NCI-H146 treated with DMSO at 0.1 percent for 48 hours (cell line): ENCODE measurements around the gene ACTL7B.
"Not testable (repeated sequence)": the region's sequence is repeated elsewhere in the genome, so short reads cannot be mapped to it uniquely, and the experiment has no call there.

Experiments
- DNase-seq: peaks from one replicate; lab custom pipeline; 2025; ENCODE audit not compliant: unreplicated experiment; lab: John Stamatoyannopoulos, UW

Gene ACTL7B

GRCh38 chr9:108855888-108856287, at the start of gene ACTL7B:
ACTL7B (minus strand) TSS chr9:108855986; CDS start chr9:108855930, 56 bp downstream.
- DNase-seq: no peak

- DNase-seq: no peak
These were observed 49.7 kb upstream of the ACTL7B start for GRCh38 chr9:108905494-108905893.

- DNase-seq: no peak
These were observed 48.4 kb upstream of the ACTL7B start for GRCh38 chr9:108904161-108904560.

GRCh38 chr9:108903420-108904103, 47.8 kb upstream of the ACTL7B start:
- no peak for DNase-seq

GRCh38 chr9:108900176-108900575, 44.4 kb upstream of the ACTL7B start:
- DNase-seq: no peak

GRCh38 chr9:108899023-108899695, 43.4 kb upstream of the ACTL7B start:
- not testable (repeated sequence) for DNase-seq

GRCh38 chr9:108897324-108898096, 41.7 kb upstream of the ACTL7B start:
- no peak for DNase-seq

GRCh38 chr9:108894225-108894997, 38.6 kb upstream of the ACTL7B start:
- DNase-seq: no peak

GRCh38 chr9:108889649-108890067, 33.9 kb upstream of the ACTL7B start:
- no peak for DNase-seq

GRCh38 chr9:108886594-108887271, 30.9 kb upstream of the ACTL7B start:
- not testable (repeated sequence) for DNase-seq

- peak; percentile 43 for DNase-seq
These were observed 30.0 kb upstream of the ACTL7B start for GRCh38 chr9:108885643-108886348.

- DNase-seq: no peak
These were observed 28.9 kb upstream of the ACTL7B start for GRCh38 chr9:108884701-108885100.

GRCh38 chr9:108883085-108883484, 27.3 kb upstream of the ACTL7B start:
- no peak for DNase-seq

- no peak for DNase-seq
These were observed 26.5 kb upstream of the ACTL7B start for GRCh38 chr9:108882052-108882888.

GRCh38 chr9:108880738-108881316, 25.0 kb upstream of the ACTL7B start:
- no peak for DNase-seq

GRCh38 chr9:108877524-108877923, 21.7 kb upstream of the ACTL7B start:
- no peak for DNase-seq

GRCh38 chr9:108876425-108876824, 20.6 kb upstream of the ACTL7B start:
- DNase-seq: no peak

GRCh38 chr9:108874058-108874788, 18.4 kb upstream of the ACTL7B start:
- DNase-seq: no peak
